Cardiac fibroblast (primary cell): ENCODE results near the gene GRM1.

Source experiments
- DNase-seq, 2 donors: peaks; one replicate each; pipeline versions ENCODE4 v3.0.0 to v3.0.0-alpha.2; 2010; ENCODE audit warnings: low read depth in 2 of 2
- H3K4me3 ChIP-seq, 2 donors: replicated peaks in 1 of 2; 1 replicate in 1 of 2; 2 replicates in 1 of 2; pipeline ENCODE4 v1.5.1; 2011; ENCODE audit warnings: low read depth in 2 of 2, low read length in 2 of 2, mild to moderate bottlenecking in 2 of 2, moderate library complexity in 1 of 2
- TF ChIP-seq, protein P1 (sequence below): IDR thresholded peaks from one replicate; pipeline ENCODE4 v1.5.1; 2011; ENCODE audit warnings: low read depth, mild to moderate bottlenecking, low read length, inconsistent platforms

Gene GRM1

DNA sequence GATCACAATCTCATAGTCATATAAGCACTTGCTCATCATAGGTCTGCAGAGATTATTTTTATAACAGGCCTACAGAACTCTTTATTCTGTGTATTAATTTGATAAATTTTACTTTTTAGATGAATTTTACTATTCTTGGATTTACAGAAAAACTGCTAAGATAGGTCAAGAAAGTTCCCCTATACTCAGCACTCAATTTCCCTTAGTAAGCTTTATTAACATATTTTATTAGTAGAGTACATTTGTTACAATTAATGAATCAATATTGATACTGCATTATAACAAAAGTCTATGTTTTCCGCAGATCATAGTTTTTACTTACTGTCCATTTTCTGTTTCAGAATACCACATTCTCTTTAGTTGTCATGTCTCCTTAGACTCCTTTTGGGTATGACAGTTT, 148.9 kb downstream of the GRM1 start:
- H3K4me3 ChIP-seq = no peak overlapping the region
- TF ChIP-seq, protein P1, sequence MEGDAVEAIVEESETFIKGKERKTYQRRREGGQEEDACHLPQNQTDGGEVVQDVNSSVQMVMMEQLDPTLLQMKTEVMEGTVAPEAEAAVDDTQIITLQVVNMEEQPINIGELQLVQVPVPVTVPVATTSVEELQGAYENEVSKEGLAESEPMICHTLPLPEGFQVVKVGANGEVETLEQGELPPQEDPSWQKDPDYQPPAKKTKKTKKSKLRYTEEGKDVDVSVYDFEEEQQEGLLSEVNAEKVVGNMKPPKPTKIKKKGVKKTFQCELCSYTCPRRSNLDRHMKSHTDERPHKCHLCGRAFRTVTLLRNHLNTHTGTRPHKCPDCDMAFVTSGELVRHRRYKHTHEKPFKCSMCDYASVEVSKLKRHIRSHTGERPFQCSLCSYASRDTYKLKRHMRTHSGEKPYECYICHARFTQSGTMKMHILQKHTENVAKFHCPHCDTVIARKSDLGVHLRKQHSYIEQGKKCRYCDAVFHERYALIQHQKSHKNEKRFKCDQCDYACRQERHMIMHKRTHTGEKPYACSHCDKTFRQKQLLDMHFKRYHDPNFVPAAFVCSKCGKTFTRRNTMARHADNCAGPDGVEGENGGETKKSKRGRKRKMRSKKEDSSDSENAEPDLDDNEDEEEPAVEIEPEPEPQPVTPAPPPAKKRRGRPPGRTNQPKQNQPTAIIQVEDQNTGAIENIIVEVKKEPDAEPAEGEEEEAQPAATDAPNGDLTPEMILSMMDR = no peak
- DNase-seq = no peak

DNA sequence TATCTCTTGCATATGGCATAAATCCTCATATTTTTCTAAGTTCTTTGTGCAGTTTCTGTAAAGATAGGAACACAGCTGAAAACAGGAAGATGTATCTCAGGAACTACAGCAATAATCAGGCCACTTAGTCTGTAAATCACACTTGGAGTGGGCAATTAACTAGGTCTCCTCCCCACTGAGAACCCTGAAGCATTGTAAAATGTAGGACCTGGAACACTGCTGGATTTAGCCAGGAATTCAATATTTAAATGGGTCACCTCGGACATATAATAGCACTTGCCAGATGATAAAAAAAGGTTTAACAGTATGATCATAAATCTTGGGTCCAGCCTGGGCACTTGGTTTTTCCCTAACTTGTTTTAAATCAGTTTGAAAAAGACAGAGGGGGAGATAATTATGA, 155.0 kb downstream of the GRM1 start:
- no peak overlapping the region for H3K4me3 ChIP-seq
- DNase-seq = no peak
- TF ChIP-seq, protein P1 = no peak

DNA sequence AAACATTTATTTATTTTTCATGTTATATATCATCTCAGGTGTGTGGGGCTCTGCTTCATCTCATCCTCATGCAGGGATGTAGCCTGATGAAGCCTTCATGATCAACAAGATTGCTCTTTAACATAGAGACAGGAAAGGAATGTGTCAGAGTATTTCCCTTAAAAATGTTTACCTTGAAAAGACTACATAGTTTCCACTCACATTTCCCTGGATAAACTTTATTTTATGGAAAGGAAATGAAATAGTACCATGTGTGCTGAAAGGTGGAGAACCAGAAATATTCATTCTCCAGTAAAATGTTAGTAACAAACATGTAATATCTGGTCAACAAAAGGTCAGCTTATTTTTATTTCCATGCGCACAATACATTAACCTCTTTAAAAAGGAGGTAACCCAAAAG, 155.8 kb downstream of the GRM1 start:
- TF ChIP-seq, protein P1 = no peak
- no peak for DNase-seq

DNA sequence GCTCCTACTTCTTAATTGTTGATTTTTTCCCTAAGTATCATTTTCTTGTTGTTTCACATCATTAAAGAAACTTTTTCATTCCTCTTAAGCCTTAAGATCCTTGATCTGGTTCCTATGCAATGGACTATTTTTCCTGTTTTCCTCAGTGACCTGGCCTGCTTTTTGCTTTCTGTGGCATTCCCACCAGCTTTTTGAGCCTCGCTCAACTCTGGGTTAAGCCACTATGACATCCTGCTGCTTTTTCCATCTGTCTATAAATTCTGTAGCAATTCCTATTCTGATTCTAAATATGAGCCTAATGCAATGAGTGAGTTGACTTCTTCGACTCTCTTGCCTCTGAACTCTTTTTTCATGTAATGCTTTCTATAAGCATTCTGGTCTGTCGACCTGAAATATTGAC, 160.3 kb downstream of the GRM1 start:
- TF ChIP-seq, protein P1 = no peak
- no peak for DNase-seq
- no peak overlapping the region for H3K4me3 ChIP-seq

More for the DNA sequence above, 155.8 kb downstream of the GRM1 start:
- no peak overlapping the region for H3K4me3 ChIP-seq

DNA sequence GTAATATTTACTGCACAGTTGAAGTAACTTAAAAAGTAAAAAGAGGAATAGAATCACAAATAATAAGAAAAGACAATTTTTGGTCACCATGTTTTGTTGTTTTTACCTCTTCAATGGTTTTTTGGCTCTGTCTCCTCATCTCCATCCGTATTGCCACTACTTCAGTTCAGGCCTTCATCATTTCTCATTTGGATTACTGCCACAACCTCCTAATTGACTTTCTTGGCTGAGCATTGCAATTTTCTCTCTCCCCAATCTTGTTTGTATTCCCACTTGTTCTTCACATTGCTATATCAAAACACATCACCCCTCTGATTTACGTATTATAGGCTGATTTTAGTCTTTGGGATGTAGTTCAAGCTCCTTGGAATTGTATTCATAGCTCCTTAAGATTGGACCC, 161.7 kb downstream of the GRM1 start:
- TF ChIP-seq, protein P1 = no peak
- no peak overlapping the region for H3K4me3 ChIP-seq
- DNase-seq = no peak

DNA sequence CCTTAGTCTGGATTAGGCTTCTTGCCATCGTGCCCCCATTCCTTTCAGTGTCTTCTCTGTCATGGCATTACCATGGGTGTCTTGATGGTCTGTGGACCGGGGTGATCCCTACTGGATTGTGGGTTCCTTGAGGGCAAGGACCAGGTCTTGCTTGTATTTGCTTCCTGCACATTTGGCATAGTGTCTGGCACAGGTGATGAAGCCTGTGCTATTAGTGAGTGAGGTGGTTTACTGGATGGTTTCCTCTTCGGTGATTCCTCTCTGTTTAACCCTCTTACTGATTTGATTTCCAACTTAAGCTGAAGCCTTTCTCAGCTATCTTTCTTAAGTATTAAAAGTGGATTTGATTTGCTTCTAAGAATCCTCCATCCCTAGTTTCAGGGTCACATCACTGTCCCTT, 162.3 kb downstream of the GRM1 start:
- DNase-seq = no peak
- TF ChIP-seq, protein P1 = no peak
- H3K4me3 ChIP-seq = no peak overlapping the region

DNA sequence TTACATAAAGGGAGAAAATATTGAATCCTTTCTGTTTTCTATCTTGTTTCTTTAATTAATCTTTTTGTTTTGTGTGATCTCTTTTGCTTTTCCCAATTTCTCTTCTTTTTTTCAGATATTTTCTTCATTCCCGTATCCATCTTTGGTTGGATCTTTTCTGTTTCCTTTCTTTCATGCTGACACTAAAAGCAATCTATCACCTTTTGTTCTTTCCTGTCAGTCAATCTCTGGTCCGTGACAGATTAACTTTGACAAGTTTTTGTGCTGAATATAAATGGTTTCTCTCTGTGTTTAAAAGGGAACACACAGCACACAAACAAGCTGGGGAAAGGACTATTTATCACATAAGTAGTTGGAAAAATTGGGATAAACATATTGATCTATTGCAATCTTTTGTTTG, 162.8 kb downstream of the GRM1 start:
- TF ChIP-seq, protein P1 = no peak
- H3K4me3 ChIP-seq = no peak overlapping the region
- no peak for DNase-seq
